Stimulated activated CD8-positive, alpha-beta memory T cell treated with anti-CD3 and anti-CD28 coated beads, Interleukin-15, amount 100 ng/mL, for 48 hours (primary cell): ENCODE results near the gene PSD4.
A peak's percentile ranks its signal among the peaks of the same experiment; 100 is the strongest.

Experiments
- DNase-seq, 2 donors: peaks; one replicate each; pipeline ENCODE4 v3.0.0-alpha.2; 2020; ENCODE audit warnings: low read depth in 2 of 2

Gene PSD4

DNA sequence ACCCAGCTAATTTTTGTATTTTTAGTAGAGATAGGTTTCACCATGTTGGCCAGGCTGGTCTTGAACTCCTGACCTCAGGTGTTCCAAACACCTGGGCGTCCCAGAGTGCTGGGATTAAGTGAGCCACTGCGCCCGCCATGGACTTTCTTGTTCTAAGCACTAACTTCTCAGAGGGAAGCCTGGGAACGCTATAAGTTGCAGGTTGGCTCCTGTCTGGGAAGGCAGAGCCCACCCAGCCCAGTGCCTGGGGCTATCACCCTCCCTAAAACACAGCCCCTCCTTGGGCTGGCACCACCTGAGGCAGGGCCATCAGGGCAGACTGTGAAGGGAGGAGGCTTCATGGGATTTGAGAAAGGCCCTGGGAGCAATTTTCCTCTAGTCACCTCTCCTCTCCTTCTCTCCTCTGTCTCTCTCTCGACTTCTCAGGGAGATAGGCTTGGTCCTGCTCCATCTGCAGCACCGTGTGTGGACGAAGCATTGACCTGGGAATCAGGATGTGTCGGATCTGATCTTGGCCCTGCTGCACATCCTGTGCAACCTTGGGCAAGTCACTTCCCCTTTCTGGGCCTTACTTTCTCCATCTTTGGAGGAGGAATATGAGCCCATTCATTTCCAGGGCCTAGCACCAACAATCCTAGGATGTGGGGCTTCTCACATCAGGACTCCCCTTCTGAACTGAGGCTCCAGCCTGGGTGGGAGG lies 10.9 kb downstream of the PSD4 start:
- no peak for DNase-seq

DNA sequence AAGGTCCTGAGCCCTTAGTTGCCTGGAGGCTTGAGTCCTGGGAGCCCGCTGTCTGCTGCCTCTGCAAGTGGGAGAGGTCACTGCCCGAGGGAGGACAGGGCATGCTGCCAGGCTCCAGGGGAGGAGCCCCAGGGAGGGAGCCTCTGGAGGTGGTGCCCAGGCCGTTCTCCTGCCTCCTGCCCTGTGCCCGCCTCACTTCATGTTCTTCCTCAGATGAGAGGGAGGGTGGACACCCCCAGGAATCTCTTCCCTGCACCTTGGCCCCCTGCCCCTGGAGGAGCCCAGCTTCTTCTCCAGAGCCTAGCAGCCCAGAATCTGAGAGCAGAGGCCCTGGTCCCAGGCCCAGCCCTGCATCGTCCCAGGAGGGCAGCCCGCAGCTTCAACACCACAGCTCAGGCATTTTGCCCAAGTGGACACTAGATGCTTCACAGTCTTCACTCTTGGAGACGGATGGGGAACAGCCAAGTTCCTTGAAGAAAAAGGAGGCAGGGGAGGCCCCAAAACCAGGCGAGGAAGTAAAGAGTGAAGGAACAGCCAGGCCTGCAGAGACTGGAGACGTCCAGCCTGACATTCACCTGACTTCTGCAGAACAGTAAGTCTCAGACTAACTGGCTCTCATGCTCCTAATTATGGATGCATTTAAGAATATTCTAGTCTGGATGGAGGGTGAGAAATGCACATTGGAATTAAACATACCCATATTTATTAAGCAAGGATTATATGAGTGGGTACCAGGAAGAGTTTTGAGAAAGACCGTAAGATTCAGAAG lies 12.1 kb downstream of the PSD4 start:
- DNase-seq: no peak

DNA sequence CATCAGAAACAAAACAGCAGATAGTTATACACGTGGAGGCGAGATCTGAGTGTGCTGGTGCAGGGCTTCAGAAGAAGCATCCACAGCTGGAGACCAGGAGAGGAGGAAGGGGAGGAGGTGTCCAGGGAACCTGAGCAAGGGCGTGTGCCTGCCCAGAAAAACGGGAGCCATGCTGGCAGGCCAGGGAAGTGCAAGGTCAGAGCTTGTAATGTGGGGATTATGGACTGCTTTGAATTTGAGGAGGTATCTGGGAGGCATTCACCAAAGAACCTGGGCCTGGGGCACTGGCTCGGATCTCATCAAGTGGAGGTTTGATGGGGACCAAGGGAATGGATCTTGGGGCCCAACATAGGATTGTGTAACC lies 12.6 kb downstream of the PSD4 start:
- no peak for DNase-seq

- DNase-seq: no peak
These were observed 14.0 kb downstream of the PSD4 start for GRCh38 chr2:113187771-113188170.

GRCh38 chr2:113190871-113191270 lies 17.1 kb downstream of the PSD4 start:
- no peak for DNase-seq

- DNase-seq: no peak
These were observed 18.8 kb downstream of the PSD4 start for GRCh38 chr2:113192459-113193100.

GRCh38 chr2:113195923-113196501 lies 22.2 kb downstream of the PSD4 start:
- DNase-seq: no peak

DNA sequence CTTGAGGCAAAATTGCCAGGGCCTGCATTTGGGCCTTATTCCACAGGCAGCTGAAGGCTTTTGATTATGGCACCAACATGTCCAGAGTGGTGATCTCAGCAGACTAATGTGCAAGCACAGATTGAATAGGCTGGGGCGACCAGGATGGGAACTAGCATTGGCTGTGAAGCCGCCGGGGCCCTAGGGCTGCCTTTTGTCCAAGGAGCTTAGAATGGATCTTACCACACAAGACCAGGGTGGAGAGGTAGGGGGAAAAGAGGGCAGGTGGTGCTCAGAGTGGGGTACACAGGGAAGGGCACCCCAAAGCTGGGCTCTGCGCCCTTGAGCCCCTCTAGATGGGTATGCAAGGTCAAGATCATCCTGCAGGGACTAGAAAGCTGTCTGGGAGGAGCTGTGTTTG lies 23.1 kb downstream of the PSD4 start:
- no peak for DNase-seq

- DNase-seq: no peak
These were observed 23.7 kb downstream of the PSD4 start for GRCh38 chr2:113197347-113198047.

DNA sequence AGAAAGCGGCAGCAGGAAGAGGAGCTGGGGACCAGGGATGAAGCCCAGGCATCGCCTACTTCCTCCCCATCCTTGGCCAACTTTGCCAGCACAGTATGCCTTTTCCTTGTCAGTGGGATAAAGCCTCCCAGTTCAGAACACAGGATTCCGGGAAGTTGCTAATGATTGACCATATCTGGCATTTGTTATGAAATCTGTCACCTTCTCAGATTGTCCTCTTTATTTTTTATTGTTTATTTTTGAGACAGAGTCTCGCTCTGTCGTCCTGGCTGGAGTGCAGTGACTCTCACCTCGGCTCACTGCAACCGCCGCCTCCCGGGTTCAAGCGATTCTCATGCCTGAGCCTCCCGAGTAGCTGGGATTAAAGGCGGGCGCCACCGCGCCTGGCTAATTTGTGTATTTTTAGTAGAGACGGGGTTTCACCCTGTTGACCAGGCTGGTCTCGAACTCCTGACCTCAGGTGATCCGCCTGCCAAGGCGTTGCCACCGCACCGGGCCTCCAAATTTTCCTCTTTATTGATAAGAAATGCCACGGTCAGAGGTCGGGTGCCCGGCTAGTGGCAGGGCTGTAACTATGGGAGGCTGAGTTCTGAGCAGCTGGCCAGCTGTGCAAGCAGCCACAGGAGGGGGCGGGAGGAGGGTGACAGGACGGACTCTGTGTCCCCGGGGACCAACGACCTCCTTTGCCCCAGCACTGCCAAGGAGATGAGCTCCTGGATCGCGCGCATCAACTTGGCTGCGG lies 24.4 kb downstream of the PSD4 start:
- DNase-seq: no peak

GRCh38 chr2:113198790-113199612 lies 25.2 kb downstream of the PSD4 start:
- DNase-seq: peak; percentile 70 to 73

GRCh38 chr2:113200236-113200635 lies 26.5 kb downstream of the PSD4 start:
- no peak for DNase-seq

DNA sequence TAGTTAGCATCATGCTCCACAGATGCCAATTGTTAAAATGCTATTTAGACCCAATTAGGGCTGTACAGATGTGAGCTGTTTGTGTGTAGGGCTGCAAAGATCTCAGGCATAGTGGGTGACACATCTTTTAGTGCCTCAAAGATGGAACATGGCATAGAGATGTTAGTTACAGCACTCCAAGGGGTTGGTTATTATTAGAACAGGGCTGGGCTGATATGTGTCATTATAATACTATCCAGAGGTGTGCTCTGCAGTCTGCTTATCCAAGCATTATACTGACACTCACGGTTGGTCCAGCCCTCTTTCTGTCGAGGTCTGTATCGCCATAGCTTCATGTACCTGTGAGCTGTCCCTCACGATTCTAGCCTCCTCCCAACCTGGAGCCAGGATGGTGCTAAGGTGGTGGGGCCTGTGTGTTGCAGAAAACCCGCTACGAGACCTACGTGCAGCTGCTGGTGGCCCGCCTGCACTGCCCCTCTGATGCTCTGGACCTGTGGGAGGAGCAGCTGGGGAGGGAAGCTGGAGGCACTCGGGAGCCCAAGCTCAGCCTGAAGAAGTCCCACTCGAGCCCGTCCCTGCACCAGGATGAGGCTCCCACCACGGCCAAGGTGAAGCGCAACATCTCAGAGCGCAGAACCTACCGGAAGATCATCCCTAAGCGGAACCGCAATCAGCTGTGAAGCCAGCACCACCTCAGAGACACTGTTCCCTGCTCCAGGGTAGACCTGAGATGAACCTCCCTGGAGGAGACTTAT lies 27.1 kb downstream of the PSD4 start:
- no peak for DNase-seq

- no peak for DNase-seq
These were observed 27.9 kb downstream of the PSD4 start for GRCh38 chr2:113201496-113202304.

GRCh38 chr2:113202305-113203216 lies 28.8 kb downstream of the PSD4 start:
- no peak for DNase-seq

- no peak for DNase-seq
These were observed 29.4 kb downstream of the PSD4 start for GRCh38 chr2:113203217-113203530.

GRCh38 chr2:113203901-113204519 lies 30.2 kb downstream of the PSD4 start:
- peak; percentile 45 to 49 for DNase-seq
